ENCODE measurements around the gene INKA2.
"Not testable (repeated sequence)": the region's sequence is repeated elsewhere in the genome, so short reads cannot be mapped to it uniquely, and the experiment has no call there.

Gene INKA2

GRCh38 chr1:111747282-111747734 is 8.1 kb upstream of the INKA2 start:
- TF ChIP-seq, protein P1, sequence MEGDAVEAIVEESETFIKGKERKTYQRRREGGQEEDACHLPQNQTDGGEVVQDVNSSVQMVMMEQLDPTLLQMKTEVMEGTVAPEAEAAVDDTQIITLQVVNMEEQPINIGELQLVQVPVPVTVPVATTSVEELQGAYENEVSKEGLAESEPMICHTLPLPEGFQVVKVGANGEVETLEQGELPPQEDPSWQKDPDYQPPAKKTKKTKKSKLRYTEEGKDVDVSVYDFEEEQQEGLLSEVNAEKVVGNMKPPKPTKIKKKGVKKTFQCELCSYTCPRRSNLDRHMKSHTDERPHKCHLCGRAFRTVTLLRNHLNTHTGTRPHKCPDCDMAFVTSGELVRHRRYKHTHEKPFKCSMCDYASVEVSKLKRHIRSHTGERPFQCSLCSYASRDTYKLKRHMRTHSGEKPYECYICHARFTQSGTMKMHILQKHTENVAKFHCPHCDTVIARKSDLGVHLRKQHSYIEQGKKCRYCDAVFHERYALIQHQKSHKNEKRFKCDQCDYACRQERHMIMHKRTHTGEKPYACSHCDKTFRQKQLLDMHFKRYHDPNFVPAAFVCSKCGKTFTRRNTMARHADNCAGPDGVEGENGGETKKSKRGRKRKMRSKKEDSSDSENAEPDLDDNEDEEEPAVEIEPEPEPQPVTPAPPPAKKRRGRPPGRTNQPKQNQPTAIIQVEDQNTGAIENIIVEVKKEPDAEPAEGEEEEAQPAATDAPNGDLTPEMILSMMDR (IDR thresholded peaks at IDR 0.05; ENCODE audit: low read depth, low read length, missing control alignments), result peak; percentile 69
- in situ Hi-C loops (cut with HindIII; ENCODE audit: low sequenced_read_pairs), result no loop called here
- no peak overlapping the region for H3K4me3 ChIP-seq (ENCODE audit: low read depth, low read length)
- DNase-seq (ENCODE audit: low read depth), result peak; percentile 50

DNA sequence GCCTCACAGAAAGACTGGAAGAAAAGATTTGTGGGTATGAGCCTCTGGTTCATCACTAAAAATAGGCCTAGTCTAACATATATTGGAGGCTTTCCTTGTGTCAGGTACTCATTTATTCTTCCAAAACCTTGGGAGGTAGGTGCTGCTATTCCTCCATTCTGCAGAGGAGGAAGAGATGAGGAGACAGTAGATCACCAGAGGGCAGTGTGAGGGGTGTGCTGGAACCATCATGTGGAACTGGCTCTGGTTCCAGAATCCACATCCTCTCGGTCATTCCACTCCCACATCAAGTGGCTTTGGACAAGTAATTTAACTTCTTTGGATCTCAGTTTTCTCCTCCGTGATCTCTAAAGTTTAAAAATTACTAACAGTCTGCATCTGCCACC is 7.4 kb upstream of the INKA2 start:
- TF ChIP-seq, protein P1 (IDR thresholded peaks at IDR 0.05; ENCODE audit: low read depth, low read length, missing control alignments), result no peak
- no peak overlapping the region for H3K4me3 ChIP-seq (ENCODE audit: low read depth, low read length)
- in situ Hi-C loops (cut with HindIII; ENCODE audit: low sequenced_read_pairs), result no loop called here
- DNase-seq (ENCODE audit: low read depth), result no peak

DNA sequence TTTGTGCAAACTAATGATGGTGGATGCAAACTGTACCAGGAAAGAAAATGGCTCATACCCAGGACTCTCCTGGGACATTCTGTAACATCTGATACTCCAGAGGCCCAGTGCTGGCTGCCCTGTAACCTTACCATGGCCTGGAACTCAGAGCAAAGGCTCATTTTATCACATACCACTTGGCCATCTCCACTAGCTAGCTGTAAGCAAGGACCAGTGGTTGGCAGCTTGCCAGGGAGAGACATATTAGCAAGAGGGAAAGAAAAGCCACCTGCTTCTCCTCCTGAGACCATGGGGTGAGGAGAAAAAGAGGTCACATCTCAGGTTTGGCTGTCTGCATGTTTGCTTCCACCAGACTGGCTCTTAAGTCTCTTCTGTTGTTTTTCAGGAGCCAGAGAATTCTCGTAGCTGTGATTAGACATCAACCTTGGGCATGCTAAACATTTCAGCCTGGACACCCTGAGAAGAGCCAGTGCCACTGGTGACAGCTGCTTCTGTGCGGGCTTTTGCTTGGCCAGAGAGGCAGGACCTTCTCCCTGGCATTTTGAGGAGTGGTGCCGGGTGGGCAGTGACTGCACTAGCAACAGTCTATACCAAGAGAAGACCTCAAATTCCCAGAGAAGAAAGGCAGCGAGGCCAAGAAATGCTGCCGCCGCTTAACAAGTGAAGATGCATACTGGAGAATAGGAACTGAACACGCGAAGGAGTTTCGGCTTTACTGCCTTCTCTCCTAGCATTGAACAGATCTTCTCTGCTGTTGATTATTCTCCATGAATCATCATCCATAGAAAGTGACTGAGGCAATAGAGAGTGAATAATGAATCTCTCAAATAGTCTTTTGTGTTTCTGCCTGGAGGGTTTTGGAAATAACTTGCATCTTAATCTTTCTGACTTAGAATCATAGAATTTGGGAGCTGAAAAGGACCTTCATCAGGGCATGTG is 6.7 kb upstream of the INKA2 start:
- in situ Hi-C loops (cut with HindIII; ENCODE audit: low sequenced_read_pairs), result no loop called here
- DNase-seq (ENCODE audit: low read depth), result no peak
- TF ChIP-seq, protein P1 (IDR thresholded peaks at IDR 0.05; ENCODE audit: low read depth, low read length, missing control alignments), result no peak
- H3K4me3 ChIP-seq (ENCODE audit: low read depth, low read length), result no peak overlapping the region

DNA sequence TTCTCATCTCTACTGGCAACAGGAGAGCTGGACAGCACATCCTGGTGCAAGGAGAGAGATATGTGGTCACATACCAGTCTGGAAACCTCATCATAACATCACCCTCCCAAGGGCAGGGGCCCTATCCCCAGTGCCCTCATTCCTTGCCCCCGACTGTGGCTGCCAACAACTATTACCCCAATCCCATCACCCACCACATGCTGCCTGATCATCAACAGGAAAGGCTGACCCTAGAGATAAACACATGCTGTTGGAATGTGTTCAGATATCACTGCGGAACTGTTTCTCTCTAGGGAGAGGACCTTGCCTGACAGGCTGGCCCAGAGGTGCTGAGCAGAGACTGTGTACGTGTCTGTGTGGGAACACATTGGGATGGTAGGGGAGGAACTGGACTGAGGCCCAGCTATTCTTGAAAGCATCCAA is 4.5 kb upstream of the INKA2 start:
- no peak for DNase-seq (ENCODE audit: low read depth)
- in situ Hi-C loops (cut with HindIII; ENCODE audit: low sequenced_read_pairs), result no loop called here
- H3K4me3 ChIP-seq (ENCODE audit: low read depth, low read length), result no peak overlapping the region
- TF ChIP-seq, protein P1 (IDR thresholded peaks at IDR 0.05; ENCODE audit: low read depth, low read length, missing control alignments), result no peak

DNA sequence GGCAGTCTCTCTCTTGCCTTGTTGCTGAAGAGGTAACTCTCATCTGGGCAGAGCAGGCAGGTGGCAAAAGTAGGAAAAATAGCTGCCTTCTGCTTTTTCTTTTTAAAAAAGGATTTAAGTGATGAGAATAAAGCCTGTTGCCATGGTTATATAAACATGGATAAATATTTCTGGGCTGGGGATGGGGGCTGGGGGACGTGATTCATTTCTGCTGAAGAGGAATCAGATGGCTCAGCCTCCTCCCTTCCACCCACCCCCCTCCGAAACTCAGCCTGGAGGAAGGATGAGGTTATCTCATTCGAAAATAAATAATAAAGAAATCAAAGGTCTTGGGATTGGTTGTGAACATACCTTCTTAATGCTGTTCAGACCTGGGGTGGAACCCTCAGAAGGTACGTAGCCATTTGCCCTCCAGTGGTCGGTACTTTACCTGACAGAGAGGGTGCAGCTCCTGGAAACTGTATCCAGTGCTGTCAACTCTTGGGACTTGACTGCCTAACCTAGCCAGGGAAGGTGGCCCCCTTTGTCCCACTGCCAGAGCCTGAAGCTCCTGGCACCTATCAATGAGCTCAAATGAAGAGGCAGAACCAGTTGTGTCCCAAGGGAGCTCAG is 3.8 kb upstream of the INKA2 start:
- DNase-seq (ENCODE audit: low read depth), result no peak
- TF ChIP-seq, protein P1 (IDR thresholded peaks at IDR 0.05; ENCODE audit: low read depth, low read length, missing control alignments), result no peak
- H3K4me3 ChIP-seq (ENCODE audit: low read depth, low read length), result no peak overlapping the region
- in situ Hi-C loops (cut with HindIII; ENCODE audit: low sequenced_read_pairs), result no loop called here

GRCh38 chr1:111742292-111742691 is 3.1 kb upstream of the INKA2 start:
- in situ Hi-C loops (cut with HindIII; ENCODE audit: low sequenced_read_pairs); DNase-seq (ENCODE audit: low read depth); H3K4me3 ChIP-seq (ENCODE audit: low read depth, low read length): not testable (repeated sequence)
